IPS DF 6.9 (cell line): ENCODE measurements around the gene CERS1.

Experiments used
- DNase-seq: peaks from one replicate; pipeline ENCODE4 v3.0.0-alpha.2; 2013; ENCODE audit warnings: low read depth, low spot score
- H3K27ac ChIP-seq: one replicate; pipeline ENCODE4 v1.5.1; 2013; ENCODE audit warnings: low read length, control low read depth
- H3K27me3 ChIP-seq: 2 replicates; pipeline ENCODE4 v1.6.1; 2013; ENCODE audit warnings: mild to moderate bottlenecking, low read length; ENCODE audit not compliant: control insufficient read depth, insufficient read depth
- H3K36me3 ChIP-seq: 2 replicates; pipeline ENCODE4 v1.6.1; 2013; ENCODE audit warnings: low read length; ENCODE audit not compliant: control insufficient read depth, insufficient read depth
- H3K4me1 ChIP-seq: 2 replicates; pipeline ENCODE4 v1.6.1; 2013; ENCODE audit warnings: low read length; ENCODE audit not compliant: control insufficient read depth, insufficient read depth
- H3K4me3 ChIP-seq: 2 replicates; pipeline ENCODE4 v1.5.1; 2013; ENCODE audit warnings: mild to moderate bottlenecking, low read length
- H3K9me3 ChIP-seq: 2 replicates; pipeline ENCODE4 v1.6.1; 2013; ENCODE audit warnings: low read length, inconsistent platforms; ENCODE audit not compliant: control insufficient read depth, insufficient read depth
- WGBS: extraction: QIAGEN DNeasy Blood & Tissue Kit; methylation state at CpG from one replicate; pipeline ENCODE4 v1.1.7; 2013; ENCODE audit warnings: mixed read lengths, missing lambda C conversion rate; ENCODE audit not compliant: insufficient read length, insufficient coverage; 5-methylcytosine and 5-hydroxymethylcytosine counted together

The CERS1 gene

DNA sequence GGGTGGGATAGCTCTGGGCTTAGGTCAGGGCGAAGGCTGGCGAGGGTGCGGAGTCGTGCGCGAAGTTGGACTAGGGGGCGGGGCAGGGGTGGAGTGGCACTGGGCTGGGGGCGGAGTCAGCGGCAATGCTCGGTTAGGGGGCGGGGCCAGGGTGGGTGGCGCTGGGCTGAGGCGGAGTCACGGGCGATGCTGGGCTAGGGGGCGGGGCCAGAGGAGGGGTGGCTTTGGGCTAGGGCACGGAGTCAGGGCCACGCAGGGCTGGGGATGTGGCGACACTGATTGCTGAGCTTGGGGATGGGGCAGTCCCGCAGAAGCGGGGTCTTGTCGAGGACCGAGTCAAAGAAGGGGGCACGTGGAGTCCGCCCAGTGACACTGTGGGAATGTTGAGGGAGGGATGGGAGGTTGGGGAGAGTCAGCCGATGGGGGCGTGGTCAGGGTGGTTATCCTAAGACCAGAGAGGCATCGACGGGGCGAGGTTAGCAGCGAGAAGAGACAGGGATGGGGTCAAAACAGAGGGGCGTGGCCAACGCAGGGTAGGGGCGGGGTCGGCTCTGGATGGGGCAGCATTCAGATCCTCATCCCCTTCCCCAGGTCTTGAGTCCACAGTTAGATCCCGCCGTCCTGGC, 36.4 kb upstream of the CERS1 start:
- H3K27me3 ChIP-seq = no peaks in the 10 kb centered on the region
- DNase-seq = peak; percentile 85
- peaks cover 15% of the 10 kb centered on the region for H3K36me3 ChIP-seq
- peaks cover 5% of the 10 kb centered on the region for H3K4me1 ChIP-seq
- WGBS = no CpG with 5 or more reads among the region's 37 CpGs
- H3K9me3 ChIP-seq = no peaks in the 10 kb centered on the region
- peak overlapping the region; percentile 43; the same call in 1 of the 2 replicates for H3K4me3 ChIP-seq
- H3K27ac ChIP-seq = no peak overlapping the region

DNA sequence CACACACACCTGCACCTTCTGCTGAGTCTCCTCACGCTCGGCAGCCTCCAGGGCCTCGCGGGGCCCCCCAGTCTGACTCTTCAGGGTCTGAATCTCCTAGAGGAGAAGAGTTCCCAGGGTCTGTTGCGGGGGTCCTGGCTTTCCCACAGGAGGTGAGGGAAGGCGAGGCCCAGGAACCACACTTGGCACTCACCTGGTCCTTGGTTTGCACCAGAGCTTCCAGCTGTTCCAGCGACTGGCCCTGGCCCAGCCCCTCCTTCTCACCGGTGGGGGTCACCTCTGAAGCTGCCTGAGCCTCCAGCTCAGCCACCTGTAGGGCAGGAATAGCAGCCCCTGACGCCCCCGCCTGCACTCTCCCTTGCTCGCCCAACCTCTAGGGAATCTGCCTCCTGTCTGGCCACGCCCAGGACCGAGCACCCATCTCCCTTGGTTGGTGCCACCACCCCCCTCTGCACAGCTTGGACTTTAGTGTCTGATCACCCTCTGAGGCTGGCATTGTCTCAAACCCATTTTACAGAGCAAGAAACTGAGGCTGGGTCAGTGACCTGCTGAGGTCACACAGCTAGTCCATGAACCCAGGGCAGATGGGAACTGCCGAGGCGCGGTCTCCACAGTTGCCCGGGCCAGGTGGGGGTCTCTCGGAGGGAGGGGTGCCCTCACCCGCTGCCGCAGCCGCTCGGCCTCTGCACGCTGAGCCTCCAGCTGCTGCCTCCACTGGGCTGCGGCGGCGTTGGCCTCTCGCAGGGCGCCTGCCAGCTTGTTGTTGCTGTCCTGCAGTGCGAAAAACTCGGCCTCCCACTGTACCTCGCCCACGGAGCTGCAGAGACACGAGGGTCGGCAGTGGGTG, 35.6 kb upstream of the CERS1 start:
- DNase-seq = no peak
- peaks cover 15% of the 10 kb centered on the region for H3K36me3 ChIP-seq
- no peaks in the 10 kb centered on the region for H3K27me3 ChIP-seq
- H3K4me3 ChIP-seq = peak overlapping the region; percentile 5; the same call in 1 of the 2 replicates
- WGBS = no CpG with 5 or more reads among the region's 34 CpGs
- H3K27ac ChIP-seq = no peak overlapping the region
- no peaks in the 10 kb centered on the region for H3K9me3 ChIP-seq
- peaks cover 5% of the 10 kb centered on the region for H3K4me1 ChIP-seq

DNA sequence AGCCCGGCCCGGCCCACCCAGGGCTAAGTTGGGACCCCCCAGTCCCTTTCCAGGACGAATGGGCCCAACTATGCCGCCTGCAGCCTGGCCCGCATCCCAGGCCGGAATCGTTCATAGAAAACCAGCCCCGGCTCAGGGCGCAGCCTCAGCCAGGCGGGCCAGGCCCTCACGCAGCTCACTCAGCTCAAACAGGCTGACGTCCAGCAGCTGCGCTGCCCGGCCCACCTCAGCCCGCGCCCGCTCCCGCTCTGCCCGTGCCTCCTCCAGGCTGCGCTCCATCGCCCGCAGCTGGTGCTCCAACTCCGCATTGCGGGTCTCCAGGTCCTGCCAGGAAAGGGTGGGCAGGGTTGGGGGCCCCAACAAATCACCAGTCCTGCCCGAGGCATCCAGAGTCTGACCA, 33.4 kb upstream of the CERS1 start:
- Histone ChIP-seq H3K9me3 (no peaks in the 10 kb centered on the region), H3K36me3 (peaks cover 29% of the 10 kb centered on the region), H3K27ac (no peak overlapping the region), H3K4me1 (peaks cover 5% of the 10 kb centered on the region), H3K4me3 (no peak overlapping the region), H3K27me3 (no peaks in the 10 kb centered on the region)
- no peak for DNase-seq
- WGBS = no CpG with 5 or more reads among the region's 25 CpGs

DNA sequence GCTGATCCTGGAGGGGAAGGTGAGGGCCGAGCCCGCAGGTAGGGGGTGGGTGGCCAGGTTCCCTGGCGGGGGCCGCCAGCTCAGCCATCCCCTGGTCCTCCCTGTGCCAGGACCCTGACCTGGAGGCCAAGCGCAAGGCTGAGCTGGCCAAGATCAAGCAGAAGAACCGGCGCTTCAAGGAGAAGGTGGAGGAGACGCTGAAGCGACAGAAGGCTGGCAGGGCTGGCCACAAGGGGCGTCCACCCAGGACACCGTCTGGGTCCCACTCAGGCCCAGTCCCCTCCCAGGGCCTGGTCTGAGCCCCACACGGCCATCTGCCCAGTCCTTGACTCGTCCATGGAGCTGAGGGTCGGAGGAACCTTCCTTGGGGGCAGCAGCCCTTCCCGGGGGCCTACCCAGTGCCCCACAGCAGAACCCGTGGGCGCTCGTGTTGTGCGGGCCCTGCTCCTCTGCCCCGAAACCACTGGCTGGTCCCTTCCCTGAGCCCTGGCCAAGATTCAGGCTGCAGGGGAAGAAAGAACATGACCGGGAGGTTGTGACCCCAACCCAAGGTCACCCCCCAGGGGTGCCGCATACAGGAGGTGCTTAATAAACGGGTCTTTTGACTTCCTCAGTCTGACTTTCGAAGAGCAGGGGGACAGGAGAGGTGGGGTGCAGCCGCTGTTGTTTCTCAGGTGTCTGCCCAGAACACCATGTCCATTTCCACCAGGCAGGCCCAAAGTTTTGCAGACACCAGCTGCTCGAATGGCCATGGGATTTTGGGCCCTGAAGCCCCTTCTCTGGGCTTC, 32.3 kb upstream of the CERS1 start:
- no peak for DNase-seq
- WGBS = no CpG with 5 or more reads among the region's 26 CpGs
- peaks cover 29% of the 10 kb centered on the region for H3K36me3 ChIP-seq

DNA sequence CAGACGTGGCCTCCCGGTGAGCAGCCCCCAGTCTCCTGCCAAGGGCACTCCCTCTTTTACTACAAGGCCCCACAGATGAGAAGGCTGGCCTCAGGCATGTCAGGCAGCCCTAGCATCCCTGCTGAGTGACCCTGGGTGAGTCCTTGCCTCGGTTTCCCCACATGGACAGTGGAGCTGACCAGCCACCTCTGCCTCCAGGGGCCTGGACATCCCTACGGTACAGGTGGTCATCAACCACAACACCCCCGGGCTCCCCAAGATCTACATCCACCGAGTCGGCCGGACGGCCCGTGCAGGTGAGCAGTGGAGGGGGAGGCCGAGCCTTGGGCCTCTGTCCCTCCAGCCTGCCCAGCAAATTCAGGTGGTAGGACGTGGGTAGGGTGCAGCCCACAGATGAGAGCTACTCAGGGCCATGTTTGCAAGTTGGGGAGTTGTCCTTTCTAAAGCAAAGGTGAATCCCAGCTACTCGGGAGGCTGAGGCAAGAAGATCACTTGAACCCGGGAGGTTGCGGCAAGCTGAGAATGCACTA, 28.8 kb upstream of the CERS1 start:
- no peaks in the 10 kb centered on the region for H3K27me3 ChIP-seq
- no peak overlapping the region for H3K4me3 ChIP-seq
- H3K36me3 ChIP-seq = peaks cover 29% of the 10 kb centered on the region
- WGBS = no CpG with 5 or more reads among the region's 15 CpGs
- no peak overlapping the region for H3K27ac ChIP-seq
- DNase-seq = no peak
- H3K9me3 ChIP-seq = no peaks in the 10 kb centered on the region
- H3K4me1 ChIP-seq = peaks cover 4% of the 10 kb centered on the region

More for the DNA sequence above, 32.3 kb upstream of the CERS1 start:
- Histone ChIP-seq H3K4me1 (peaks cover 4% of the 10 kb centered on the region), H3K27ac (no peak overlapping the region), H3K4me3 (no peak overlapping the region), H3K9me3 (no peaks in the 10 kb centered on the region), H3K27me3 (no peaks in the 10 kb centered on the region)

DNA sequence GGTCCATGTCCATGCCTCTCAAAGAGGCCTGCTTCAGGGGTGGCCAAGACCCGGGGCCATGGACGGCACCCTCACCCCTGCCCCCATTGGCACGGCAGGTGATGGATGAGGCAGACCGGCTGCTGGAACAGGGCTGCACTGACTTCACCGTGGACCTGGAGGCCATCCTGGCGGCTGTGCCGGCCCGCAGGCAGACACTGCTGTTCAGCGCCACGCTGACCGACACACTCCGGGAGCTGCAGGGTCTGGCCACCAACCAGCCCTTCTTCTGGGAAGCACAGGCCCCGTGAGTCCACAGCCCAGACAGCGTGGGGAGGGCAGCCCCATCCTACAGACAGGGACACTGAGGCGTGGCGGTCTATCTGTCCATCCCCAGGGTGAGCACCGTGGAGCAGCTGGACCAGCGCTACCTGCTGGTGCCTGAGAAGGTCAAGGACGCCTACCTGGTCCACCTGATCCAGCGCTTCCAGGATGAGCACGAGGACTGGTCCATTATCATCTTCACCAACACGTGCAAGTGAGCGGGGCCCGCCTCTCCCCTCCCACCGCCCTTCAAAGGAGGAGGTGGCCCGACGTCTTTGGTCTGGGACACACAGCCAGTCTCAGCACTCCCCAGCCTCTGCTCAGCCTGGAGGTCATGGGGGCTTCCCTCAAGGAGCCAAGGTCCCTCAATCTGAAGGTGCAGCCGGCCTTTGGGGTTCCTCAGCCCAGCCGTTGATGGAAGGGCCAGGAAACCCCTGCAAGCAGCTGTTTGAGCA, 26.4 kb upstream of the CERS1 start:
- no CpG with 5 or more reads among the region's 29 CpGs for WGBS
- Histone ChIP-seq H3K9me3 (no peaks in the 10 kb centered on the region), H3K27ac (no peak overlapping the region), H3K4me1 (peaks cover 4% of the 10 kb centered on the region), H3K36me3 (peaks cover 21% of the 10 kb centered on the region), H3K4me3 (no peak overlapping the region), H3K27me3 (no peaks in the 10 kb centered on the region)
- no peak for DNase-seq

DNA sequence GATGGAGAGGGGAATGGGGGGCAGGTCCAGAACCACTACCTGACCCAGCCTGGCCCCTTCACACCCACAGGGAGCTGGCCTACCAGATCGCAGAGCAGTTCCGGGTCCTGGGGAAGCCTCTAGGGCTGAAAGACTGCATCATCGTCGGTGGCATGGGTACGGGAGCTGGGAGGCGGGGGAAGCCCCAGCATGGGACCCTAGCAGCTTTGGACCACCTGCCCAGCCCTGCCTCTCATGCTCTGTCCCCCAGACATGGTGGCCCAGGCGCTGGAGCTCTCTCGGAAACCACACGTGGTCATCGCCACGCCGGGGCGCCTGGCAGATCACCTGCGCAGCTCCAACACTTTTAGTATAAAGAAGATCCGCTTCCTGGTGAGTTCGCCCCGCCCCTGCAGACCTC, 25.6 kb upstream of the CERS1 start:
- Histone ChIP-seq H3K4me3 (no peak overlapping the region), H3K36me3 (peaks cover 21% of the 10 kb centered on the region), H3K9me3 (no peaks in the 10 kb centered on the region), H3K27me3 (no peaks in the 10 kb centered on the region), H3K27ac (no peak overlapping the region), H3K4me1 (peaks cover 4% of the 10 kb centered on the region)
- no peak for DNase-seq
- WGBS = no CpG with 5 or more reads among the region's 17 CpGs

DNA sequence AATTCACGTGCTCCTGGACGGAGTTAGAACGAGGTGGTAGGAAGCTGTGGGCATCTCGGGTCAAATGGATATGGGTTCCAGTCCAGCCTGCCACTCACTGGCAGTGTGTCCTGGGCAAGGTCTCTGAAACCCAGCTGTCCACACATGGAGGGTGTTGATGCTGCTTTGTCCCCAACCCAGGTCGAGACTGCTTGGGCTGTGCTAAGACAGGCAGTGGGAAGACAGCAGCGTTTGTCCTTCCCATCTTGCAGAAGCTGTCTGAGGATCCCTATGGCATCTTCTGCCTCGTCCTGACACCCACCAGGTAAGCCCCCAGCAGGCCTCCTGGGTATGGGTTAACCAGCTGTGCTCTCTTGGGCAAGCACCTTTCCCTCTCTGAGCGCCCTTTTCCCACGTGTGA, 24.4 kb upstream of the CERS1 start:
- Histone ChIP-seq H3K4me1 (peaks cover 4% of the 10 kb centered on the region), H3K9me3 (no peaks in the 10 kb centered on the region), H3K27ac (no peak overlapping the region), H3K27me3 (no peaks in the 10 kb centered on the region), H3K4me3 (peak overlapping the region; percentile 92; the same call in 1 of the 2 replicates), H3K36me3 (peaks cover 14% of the 10 kb centered on the region)
- no CpG with 5 or more reads among the region's 9 CpGs for WGBS
- no peak for DNase-seq

DNA sequence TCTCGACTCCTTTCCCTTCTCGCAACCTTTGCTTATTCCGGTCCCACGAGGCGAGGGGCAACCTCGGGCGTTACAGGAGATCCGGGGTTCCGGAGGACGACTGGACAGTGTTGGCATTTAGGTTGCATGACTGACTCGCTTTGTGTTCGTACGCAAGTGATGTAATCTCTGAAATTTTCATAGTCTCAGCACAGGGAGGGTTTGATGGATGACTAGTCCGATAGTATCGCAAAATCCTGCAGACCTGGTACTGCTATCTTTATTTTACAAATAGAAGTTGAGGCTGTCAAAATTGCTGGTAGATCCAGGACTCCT, 23.9 kb upstream of the CERS1 start:
- no CpG with 5 or more reads among the region's 15 CpGs for WGBS
- H3K27ac ChIP-seq = no peak overlapping the region
- peaks cover 16% of the 10 kb centered on the region for H3K36me3 ChIP-seq

More for the DNA sequence above, 23.9 kb upstream of the CERS1 start:
- H3K4me3 ChIP-seq = peak overlapping the region; percentile 92
- peaks cover 4% of the 10 kb centered on the region for H3K4me1 ChIP-seq
- no peaks in the 10 kb centered on the region for H3K27me3 ChIP-seq
- no peak for DNase-seq
- H3K9me3 ChIP-seq = no peaks in the 10 kb centered on the region
